Measurements from ENCODE around the gene AXL.

DNA sequence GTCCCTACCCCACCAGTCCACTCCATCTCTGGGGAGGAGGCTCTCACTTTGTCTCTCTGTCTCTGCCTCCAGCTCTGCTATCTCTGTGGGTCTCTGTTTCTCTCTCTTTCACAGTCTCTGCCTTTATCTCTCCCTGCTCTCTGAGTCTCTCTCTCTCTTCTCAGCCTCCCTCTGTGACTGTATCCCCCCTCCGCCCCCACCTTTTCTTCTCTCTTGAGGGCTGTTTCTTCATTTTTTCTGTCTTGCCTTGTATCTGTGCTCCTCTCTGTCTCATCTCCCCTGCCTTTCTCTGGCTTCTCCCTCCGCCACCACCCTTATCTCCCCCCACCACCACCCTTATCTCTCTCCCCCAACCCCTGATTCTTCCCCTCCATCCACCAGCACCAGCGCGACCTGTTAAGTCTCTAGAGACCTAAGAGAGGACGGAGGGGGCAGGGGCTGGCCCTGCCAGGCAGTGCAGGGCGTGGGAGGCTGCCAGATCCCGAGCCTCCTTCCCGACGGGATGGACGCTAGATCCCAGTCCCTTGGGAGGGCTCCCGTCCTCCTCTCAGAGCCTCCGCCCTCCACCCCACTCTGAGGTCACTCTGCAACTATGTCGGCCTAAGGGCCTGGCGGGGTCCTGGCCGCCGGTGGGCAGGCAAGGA, 1.0 kb downstream of the AXL start:
- TF ChIP-seq, protein P1, sequence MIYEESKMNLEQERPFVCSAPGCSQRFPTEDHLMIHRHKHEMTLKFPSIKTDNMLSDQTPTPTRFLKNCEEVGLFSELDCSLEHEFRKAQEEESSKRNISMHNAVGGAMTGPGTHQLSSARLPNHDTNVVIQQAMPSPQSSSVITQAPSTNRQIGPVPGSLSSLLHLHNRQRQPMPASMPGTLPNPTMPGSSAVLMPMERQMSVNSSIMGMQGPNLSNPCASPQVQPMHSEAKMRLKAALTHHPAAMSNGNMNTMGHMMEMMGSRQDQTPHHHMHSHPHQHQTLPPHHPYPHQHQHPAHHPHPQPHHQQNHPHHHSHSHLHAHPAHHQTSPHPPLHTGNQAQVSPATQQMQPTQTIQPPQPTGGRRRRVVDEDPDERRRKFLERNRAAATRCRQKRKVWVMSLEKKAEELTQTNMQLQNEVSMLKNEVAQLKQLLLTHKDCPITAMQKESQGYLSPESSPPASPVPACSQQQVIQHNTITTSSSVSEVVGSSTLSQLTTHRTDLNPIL (CRISPR knock-in tag; IDR thresholded peaks at IDR 0.05; ENCODE audit: low read depth), result no peak
- TF ChIP-seq, protein P2, sequence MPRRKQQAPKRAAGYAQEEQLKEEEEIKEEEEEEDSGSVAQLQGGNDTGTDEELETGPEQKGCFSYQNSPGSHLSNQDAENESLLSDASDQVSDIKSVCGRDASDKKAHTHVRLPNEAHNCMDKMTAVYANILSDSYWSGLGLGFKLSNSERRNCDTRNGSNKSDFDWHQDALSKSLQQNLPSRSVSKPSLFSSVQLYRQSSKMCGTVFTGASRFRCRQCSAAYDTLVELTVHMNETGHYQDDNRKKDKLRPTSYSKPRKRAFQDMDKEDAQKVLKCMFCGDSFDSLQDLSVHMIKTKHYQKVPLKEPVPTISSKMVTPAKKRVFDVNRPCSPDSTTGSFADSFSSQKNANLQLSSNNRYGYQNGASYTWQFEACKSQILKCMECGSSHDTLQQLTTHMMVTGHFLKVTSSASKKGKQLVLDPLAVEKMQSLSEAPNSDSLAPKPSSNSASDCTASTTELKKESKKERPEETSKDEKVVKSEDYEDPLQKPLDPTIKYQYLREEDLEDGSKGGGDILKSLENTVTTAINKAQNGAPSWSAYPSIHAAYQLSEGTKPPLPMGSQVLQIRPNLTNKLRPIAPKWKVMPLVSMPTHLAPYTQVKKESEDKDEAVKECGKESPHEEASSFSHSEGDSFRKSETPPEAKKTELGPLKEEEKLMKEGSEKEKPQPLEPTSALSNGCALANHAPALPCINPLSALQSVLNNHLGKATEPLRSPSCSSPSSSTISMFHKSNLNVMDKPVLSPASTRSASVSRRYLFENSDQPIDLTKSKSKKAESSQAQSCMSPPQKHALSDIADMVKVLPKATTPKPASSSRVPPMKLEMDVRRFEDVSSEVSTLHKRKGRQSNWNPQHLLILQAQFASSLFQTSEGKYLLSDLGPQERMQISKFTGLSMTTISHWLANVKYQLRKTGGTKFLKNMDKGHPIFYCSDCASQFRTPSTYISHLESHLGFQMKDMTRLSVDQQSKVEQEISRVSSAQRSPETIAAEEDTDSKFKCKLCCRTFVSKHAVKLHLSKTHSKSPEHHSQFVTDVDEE (CRISPR knock-in tag; IDR thresholded peaks at IDR 0.05), result no peak
- TF ChIP-seq TCF4 (CRISPR knock-in tag; IDR thresholded peaks at IDR 0.05; ENCODE audit: borderline replicate concordance) (no peak), ZFP30 (CRISPR knock-in tag; IDR thresholded peaks at IDR 0.05) (no peak), ISL1 (CRISPR knock-in tag; IDR thresholded peaks at IDR 0.05) (no peak), OSR1 (CRISPR knock-in tag; IDR thresholded peaks at IDR 0.05) (no peak), ESRRG (CRISPR knock-in tag; IDR thresholded peaks at IDR 0.05) (no peak)
